Measurements from ENCODE around the gene ELMO3. TPM values are rescaled to one million over a fixed set of nuclear protein-coding genes. Genes with fewer than 3 reads are reported as not detected.
A peak's percentile ranks its signal among the peaks of the same experiment; 100 is the strongest.

Gene ELMO3
- total RNA-seq, 1 experiment from 2014 or later: 45.8 TPM

DNA sequence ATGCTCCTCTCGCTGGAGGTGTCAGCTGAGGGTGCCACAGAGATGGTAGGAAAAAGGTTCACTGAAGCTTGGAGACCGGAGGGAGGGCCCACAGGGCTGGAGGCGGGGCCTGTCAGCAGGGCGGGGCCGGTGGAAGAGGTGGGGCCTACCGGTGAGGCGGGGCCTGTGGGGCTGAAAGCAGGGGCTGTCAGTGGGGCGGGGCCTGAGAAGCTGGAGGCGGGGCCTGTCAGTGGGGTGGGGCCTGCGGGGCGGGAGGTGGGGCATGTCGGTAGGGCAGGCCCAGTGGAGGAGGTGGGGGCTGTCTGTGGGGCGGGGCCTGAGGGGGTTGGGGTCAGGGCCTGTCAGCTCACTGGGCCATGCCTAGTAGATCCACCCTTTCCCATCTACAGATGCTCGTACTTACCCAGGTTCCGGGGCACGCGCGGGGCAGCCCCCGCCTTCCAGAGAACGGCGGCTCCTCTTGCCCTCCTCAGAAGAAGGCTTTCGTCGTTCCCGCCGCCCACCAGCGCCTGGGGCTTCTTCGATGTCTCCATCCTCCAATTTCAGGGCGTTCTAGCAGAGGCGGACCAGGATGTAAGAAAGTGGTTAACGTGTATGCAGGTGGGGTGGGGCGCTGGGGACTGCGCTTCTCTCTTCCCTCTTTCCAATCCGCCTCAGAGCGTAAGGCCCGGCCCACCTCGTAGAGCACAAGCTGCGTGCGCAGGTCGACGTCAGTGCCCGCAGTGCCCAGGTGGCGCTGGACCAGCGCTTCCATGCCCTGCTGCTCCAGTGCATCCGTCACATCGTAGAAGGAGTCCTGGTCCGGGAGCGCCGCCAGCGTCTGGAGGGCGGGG is 37.8 kb downstream of the ELMO3 start:
- BruUV-seq (replicated peaks): no TSS peak
- peak; percentile 88 for ATAC-seq
- intact Hi-C loops (cut with micrococcal nuclease): no loop called here
- DNase-seq (ENCODE audit: low read depth, low spot score): peak; percentile 69
- no peaks in the 10 kb centered on the region for H3K9me2 ChIP-seq (ENCODE audit: insufficient read depth)
- no peak overlapping the region for H3K4me2 ChIP-seq (ENCODE audit: low read length)
- TF ChIP-seq, protein P1, sequence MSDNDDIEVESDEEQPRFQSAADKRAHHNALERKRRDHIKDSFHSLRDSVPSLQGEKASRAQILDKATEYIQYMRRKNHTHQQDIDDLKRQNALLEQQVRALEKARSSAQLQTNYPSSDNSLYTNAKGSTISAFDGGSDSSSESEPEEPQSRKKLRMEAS (IDR thresholded peaks at IDR 0.05): no peak
- TF ChIP-seq RAD21 (IDR thresholded peaks at IDR 0.05; ENCODE audit: low read depth) (no peak), EGR1 (IDR thresholded peaks at IDR 0.05; ENCODE audit: low read depth) (no peak), JUND (IDR thresholded peaks at IDR 0.05) (no peak), TCF7L2 (IDR thresholded peaks at IDR 0.05; ENCODE audit: borderline replicate concordance, extremely low read depth, insufficient read depth, insufficient read length) (no peak), SRF (IDR thresholded peaks at IDR 0.05; ENCODE audit: low read depth) (no peak), EZH2 (IDR thresholded peaks at IDR 0.05) (no peak), CBX3 (IDR thresholded peaks at IDR 0.05; ENCODE audit: low read depth) (no peak), SP1 (IDR thresholded peaks at IDR 0.05; ENCODE audit: low read depth) (no peak), POLR2A (IDR thresholded peaks at IDR 0.05; ENCODE audit: borderline replicate concordance, extremely low read depth, insufficient read depth, insufficient read length) (no peak), ELF1 (IDR thresholded peaks at IDR 0.05; ENCODE audit: borderline replicate concordance, low read depth) (no peak), CEBPB (IDR thresholded peaks at IDR 0.05; ENCODE audit: low read depth) (no peak), SIN3A (IDR thresholded peaks at IDR 0.05; ENCODE audit: low read depth) (no peak), POLR2AphosphoS5 (IDR thresholded peaks at IDR 0.05; ENCODE audit: low read depth, low read length) (no peak)
- TF ChIP-seq, protein P2, sequence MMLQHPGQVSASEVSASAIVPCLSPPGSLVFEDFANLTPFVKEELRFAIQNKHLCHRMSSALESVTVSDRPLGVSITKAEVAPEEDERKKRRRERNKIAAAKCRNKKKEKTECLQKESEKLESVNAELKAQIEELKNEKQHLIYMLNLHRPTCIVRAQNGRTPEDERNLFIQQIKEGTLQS (IDR thresholded peaks at IDR 0.05): no peak
- no peak overlapping the region for H3K9ac ChIP-seq (ENCODE audit: low read length)
- peaks cover 37% of the 10 kb centered on the region for H3K79me2 ChIP-seq (ENCODE audit: insufficient read depth, low read length)
- ChIA-PET RAD21 (ENCODE audit: low non-redundant PET in 1 of 2, low total read pairs in 2 of 2, uncharacterized antibody in 2 of 2, unreplicated experiment in 2 of 2) (no interaction called here), POLR2A (interaction anchor here (0.7 to 1.1 kb wide), 4 partner anchors 9 to 12 kb away, joined by 3 to 13 read pairs (median 4); partner anchors contain the start of genes FHOD1, SLC9A5 and TMEM208), CTCF (interaction anchor here (0.7 to 2.2 kb wide), 4 partner anchors 9 to 39 kb away, joined by 3 to 9 read pairs (median 6); partner anchors contain the start of gene TMEM208)
- no peaks in the 10 kb centered on the region for H3K27me3 ChIP-seq (ENCODE audit: insufficient read depth, low read length)
- H3K9me3 ChIP-seq (ENCODE audit: control insufficient read depth in 1 of 2, insufficient read depth in 1 of 2, low read depth in 1 of 2, low read length in 2 of 2): no peaks in the 10 kb centered on the region
- H3K36me3 ChIP-seq (ENCODE audit: control insufficient read depth in 1 of 2, insufficient read depth in 2 of 2, low read length in 2 of 2): peaks cover 25 to 49% of the 10 kb centered on the region in 2 experiments
- H4K20me1 ChIP-seq (ENCODE audit: insufficient read depth): no peaks in the 10 kb centered on the region
- peak overlapping the region; percentile 39; the same call in 1 of the 2 replicates for H3K27ac ChIP-seq (ENCODE audit: low read depth, low read length)
- H3K4me3 ChIP-seq (replicated peaks in 1 of 2; ENCODE audit: low read depth in 1 of 2, low read length in 2 of 2): no peak overlapping the region
- H2AFZ ChIP-seq (ENCODE audit: low read depth, low read length, poor library complexity, severe bottlenecking): no peak overlapping the region
- H3K4me1 ChIP-seq (ENCODE audit: control insufficient read depth in 1 of 2, insufficient read depth in 2 of 2, low read length in 2 of 2): peaks cover 14 to 33% of the 10 kb centered on the region in 2 experiments

Data from HCT116 (cell line).